IMR-90 (cell line): Measurements from ENCODE around the gene MAN1C1. TPM values are rescaled to one million over a fixed set of nuclear protein-coding genes. Genes with fewer than 3 reads are reported as not detected.

Experiments
- ATAC-seq: fragments of 200-7000 bp; cut with Tn5 transposase; 2 replicates; pipeline ENCODE4 v1.9.1; 2020; ENCODE audit warnings: low read depth, mild to moderate bottlenecking, moderate library complexity
- BruUV-seq: library from RNA; stranded (reverse); fragments of 400-500 nt; replicated peaks from 2 replicates; lab custom pipeline; 2021; lab: Mats Ljungman, UMichigan
- CTCF ChIA-PET: fragments of 300-600 bp; formaldehyde crosslinking; extraction: SDS; loops from one replicate; lab custom pipeline; 2021; ENCODE audit warnings: antibody characterized with exemption; lab: Yijun Ruan, JAX
- POLR2A ChIA-PET: fragments of 300-600 bp; sonication (Branson Sonifier 250); formaldehyde crosslinking; loops from one replicate; lab custom pipeline; 2022; ENCODE audit warnings: antibody characterized with exemption; ENCODE audit not compliant: unreplicated experiment; lab: Charles Lee
- DNase-seq: peaks from one replicate; pipeline ENCODE4 v3.0.0; 2013
- H2AFZ ChIP-seq: replicated peaks from 2 replicates; pipeline ENCODE3; 2013; ENCODE audit warnings: low read length, mild to moderate bottlenecking; ENCODE audit not compliant: poor library complexity
- H2AK5ac ChIP-seq: 2 replicates; pipeline ENCODE4 v1.6.1; 2013; ENCODE audit warnings: low read depth, low read length, inconsistent platforms
- H2AK9ac ChIP-seq: replicated peaks from 2 replicates; pipeline ENCODE3; 2013; ENCODE audit warnings: mild to moderate bottlenecking, low read depth, low read length, moderate library complexity; ENCODE audit not compliant: poor library complexity
- H2BK120ac ChIP-seq: 2 replicates; pipeline ENCODE4 v1.6.1; 2013; ENCODE audit warnings: low read depth, low read length, inconsistent platforms
- H2BK15ac ChIP-seq: 3 replicates; pipeline ENCODE4 v1.6.1; 2013; ENCODE audit warnings: low read depth, low read length, inconsistent platforms
- H2BK20ac ChIP-seq: 2 replicates; pipeline ENCODE4 v1.6.1; 2013; ENCODE audit warnings: low read depth, mild to moderate bottlenecking, inconsistent platforms, low read length, moderate library complexity
- H2BK5ac ChIP-seq: 2 replicates; pipeline ENCODE4 v1.6.1; 2013; ENCODE audit warnings: mild to moderate bottlenecking, low read depth, low read length, inconsistent platforms; ENCODE audit not compliant: poor library complexity, severe bottlenecking
- H3K14ac ChIP-seq: replicated peaks from 2 replicates; pipeline ENCODE4 v1.6.1; 2013; ENCODE audit warnings: low read depth, low read length, inconsistent platforms
- H3K18ac ChIP-seq: 2 replicates; pipeline ENCODE4 v1.6.1; 2013; ENCODE audit warnings: low read depth, low read length, control low read depth
- H3K23ac ChIP-seq: 2 replicates; pipeline ENCODE4 v1.6.1; 2013; ENCODE audit warnings: low read depth, low read length, inconsistent platforms
- H3K27ac ChIP-seq: 2 replicates; pipeline ENCODE4 v1.5.1; 2013; ENCODE audit warnings: mild to moderate bottlenecking, control low read depth, low read length; ENCODE audit not compliant: insufficient read depth
- H3K27me3 ChIP-seq: 2 replicates; pipeline ENCODE4 v1.6.1; 2013; ENCODE audit warnings: low read length; ENCODE audit not compliant: control insufficient read depth, insufficient read depth
- H3K36me3 ChIP-seq: 2 replicates; pipeline ENCODE4 v1.6.1; 2013; ENCODE audit warnings: low read length, mixed read lengths; ENCODE audit not compliant: control insufficient read depth, insufficient read depth
- H3K4ac ChIP-seq: 2 replicates; pipeline ENCODE4 v1.6.1; 2013; ENCODE audit warnings: low read depth, low read length, inconsistent platforms
- H3K4me1 ChIP-seq: 2 replicates; pipeline ENCODE4 v1.6.1; 2013; ENCODE audit warnings: low read length, mixed read lengths; ENCODE audit not compliant: control insufficient read depth, insufficient read depth
- H3K4me2 ChIP-seq: 2 replicates; pipeline ENCODE4 v1.6.1; 2013; ENCODE audit warnings: low read depth, mild to moderate bottlenecking, control low read depth, low read length, moderate library complexity
- H3K4me3 ChIP-seq: 2 replicates; pipeline ENCODE4 v1.5.1; 2013; ENCODE audit warnings: low read depth, mild to moderate bottlenecking, control low read depth, low read length, moderate library complexity; ENCODE audit not compliant: insufficient read depth
- H3K56ac ChIP-seq: 2 replicates; pipeline ENCODE4 v1.6.1; 2013; ENCODE audit warnings: low read length, inconsistent platforms; ENCODE audit not compliant: insufficient read depth; ENCODE audit errors: extremely low read depth
- H3K79me1 ChIP-seq, 2 experiments: 2 replicates each; pipeline ENCODE4 v1.6.1; 2013; ENCODE audit warnings: low read length in 2 of 2, inconsistent platforms in 1 of 2, low read depth in 1 of 2
- H3K9ac ChIP-seq: 2 replicates; pipeline ENCODE4 v1.6.1; 2013; ENCODE audit warnings: low read depth, low read length, control low read depth
- H3K9me1 ChIP-seq: 2 replicates; pipeline ENCODE4 v1.6.1; 2013; ENCODE audit warnings: low read length, inconsistent platforms; ENCODE audit not compliant: insufficient read depth
- H3K9me3 ChIP-seq: 2 replicates; pipeline ENCODE4 v1.6.1; 2013; ENCODE audit warnings: low read length; ENCODE audit not compliant: control insufficient read depth, insufficient read depth
- H4K20me1 ChIP-seq: 2 replicates; pipeline ENCODE4 v1.6.1; 2013; ENCODE audit warnings: low read length, inconsistent platforms; ENCODE audit not compliant: insufficient read depth
- H4K5ac ChIP-seq: 2 replicates; pipeline ENCODE4 v1.6.1; 2013; ENCODE audit warnings: mild to moderate bottlenecking, low read depth, low read length, control low read depth
- H4K8ac ChIP-seq, 2 experiments: 2 replicates each; pipeline ENCODE4 v1.6.1; 2013; ENCODE audit warnings: low read depth in 2 of 2, low read length in 2 of 2, control low read depth in 1 of 2, inconsistent platforms in 1 of 2
- H4K91ac ChIP-seq: 2 replicates; pipeline ENCODE4 v1.6.1; 2013; ENCODE audit warnings: low read depth, low read length, inconsistent platforms; ENCODE audit not compliant: insufficient read depth
- CEBPB ChIP-seq: IDR thresholded peaks from 2 replicates; pipeline ENCODE4 v1.6.1; 2012; ENCODE audit warnings: low read depth, low read length, improper control_type of control experiment
- CHD1 ChIP-seq: IDR thresholded peaks from 2 replicates; pipeline ENCODE4 v1.6.1; 2012; ENCODE audit warnings: low read depth, low read length, improper control_type of control experiment
- MAFK ChIP-seq: IDR thresholded peaks from 2 replicates; pipeline ENCODE4 v1.6.1; 2012; ENCODE audit warnings: low read depth, low read length, improper control_type of control experiment
- MAZ ChIP-seq: IDR thresholded peaks from 2 replicates; pipeline ENCODE4 v1.6.1; 2012; ENCODE audit warnings: low read depth, mild to moderate bottlenecking, low read length, improper control_type of control experiment, moderate library complexity, borderline replicate concordance
- NFE2L2 ChIP-seq: fragments of 150-350 bp; IDR thresholded peaks from 2 replicates; pipeline ENCODE4 v1.6.1; 2016; ENCODE audit warnings: low read depth, mild to moderate bottlenecking, low read length
- RFX5 ChIP-seq: IDR thresholded peaks from 2 replicates; pipeline ENCODE4 v1.8.0; 2012; ENCODE audit warnings: low read depth, mild to moderate bottlenecking, low read length, moderate library complexity
- SMC3 ChIP-seq: fragments of 150-350 bp; IDR thresholded peaks from 2 replicates; pipeline ENCODE4 v1.6.1; 2016; ENCODE audit warnings: low read depth, mild to moderate bottlenecking, antibody characterized with exemption, low read length, moderate library complexity
- WGBS, 2 experiments: methylation state at CpG; one replicate each; pipeline versions ENCODE4 v1.1.5 to v1.1.7; 2013; ENCODE audit warnings: missing lambda C conversion rate in 2 of 2; ENCODE audit not compliant: insufficient read length in 1 of 2; ENCODE audit errors: extremely low coverage in 2 of 2; 5-methylcytosine and 5-hydroxymethylcytosine counted together
- dilution Hi-C: fragments of 300-500 bp; cut with HindIII; formaldehyde crosslinking; loops from one replicate; pipeline ENCODE4 v1.14.3; 2018; ENCODE audit warnings: low sequenced_read_pairs; ENCODE audit not compliant: unreplicated experiment
- in situ Hi-C: fragments of 300-500 bp; cut with MboI; formaldehyde crosslinking; loops from 3 replicates; pipeline ENCODE4 v1.14.3; 2019; ENCODE audit warnings: low sequenced_read_pairs, inconsistent platforms, mixed read lengths
- intact Hi-C: fragments of 100-400 bp; cut with micrococcal nuclease; formaldehyde crosslinking; loops from 2 replicates; pipeline ENCODE4 v1.10.0; 2022
- polyA plus RNA-seq, 3 experiments: library from polyadenylated mRNA; depleted of rRNA; stranded (reverse); fragments of >200 nt; gene quantifications; 2 replicates each; pipeline ENCODE4 v1.2.3, GENCODE V29; 2012; ENCODE audit warnings: low replicate concordance in 1 of 3
- total RNA-seq: library from RNA; depleted of rRNA; stranded (reverse); fragments of >200 nt; gene quantifications from 2 replicates; pipeline ENCODE4 v1.2.3, GENCODE V29; 2012
- TF ChIP-seq, protein P1 (sequence below): fragments of 150-350 bp; IDR thresholded peaks from 2 replicates; pipeline ENCODE4 v1.6.1; 2016; ENCODE audit warnings: low read depth, mild to moderate bottlenecking, low read length, moderate library complexity, borderline replicate concordance
- TF ChIP-seq, protein P2 (sequence below): conservative IDR thresholded peaks from 2 replicates; pipeline ENCODE4 v1.5.1; 2012; ENCODE audit warnings: mild to moderate bottlenecking, low read depth, low read length, improper control_type of control experiment

The MAN1C1 gene
- total and polyA plus RNA-seq, 2 of the 4 experiments (the other 2 are of a cell fraction): 3.2 to 11.3 TPM

- TF ChIP-seq MAFK: no peak
These were observed 59.3 kb downstream of the MAN1C1 start (continued) for GRCh38 chr1:25675729-25676476.

DNA sequence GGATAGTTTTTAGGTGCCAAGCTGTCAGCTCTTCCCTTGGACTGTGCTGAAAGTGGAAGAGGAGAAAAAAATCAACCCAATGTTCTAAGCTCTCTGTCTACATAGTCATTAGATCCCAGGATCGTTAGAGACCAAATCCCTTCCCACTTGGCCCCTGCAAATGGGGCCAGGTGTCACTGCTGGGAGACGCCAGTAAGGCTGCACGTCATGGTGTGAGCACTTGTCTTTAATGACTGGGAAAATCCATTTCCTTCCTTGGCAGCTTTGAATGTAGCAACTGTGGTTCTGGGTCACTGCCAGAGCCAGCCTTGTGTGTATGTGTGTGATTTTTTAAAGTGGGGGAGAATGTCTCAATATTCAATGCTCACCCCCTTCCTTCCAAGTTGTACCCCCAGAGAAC lies 59.9 kb downstream of the MAN1C1 start:
- no peaks in the 10 kb centered on the region; the same call in 1 of the 2 replicates for H3K36me3 ChIP-seq
- H3K23ac ChIP-seq: no peak overlapping the region
- CTCF ChIA-PET: no interaction called here
- H3K18ac ChIP-seq: no peak overlapping the region
- no CpG with 5 or more reads among the region's 3 CpGs for WGBS, 2 experiments
- peak overlapping the region; percentile 44; the same call in 1 of the 2 replicates for H2AK5ac ChIP-seq
- ATAC-seq: peak; percentile 25; the same call in 1 of the 2 replicates
- no peak overlapping the region for H3K4ac ChIP-seq
- H4K5ac ChIP-seq: no peak overlapping the region
- peaks cover 0 to 6% of the 10 kb centered on the region in 2 experiments; a peak in 2 of 4 replicates for H3K79me1 ChIP-seq
- BruUV-seq: no TSS peak
- no peak overlapping the region; the same call in 1 of the 2 replicates for H3K14ac ChIP-seq
- no peak overlapping the region for H3K4me3 ChIP-seq
- intact Hi-C loops: no loop called here
- peaks cover 13% of the 10 kb centered on the region; the same call in 1 of the 2 replicates for H4K20me1 ChIP-seq
- no peak overlapping the region for H2BK20ac ChIP-seq
- no peak overlapping the region for H4K8ac ChIP-seq
- H3K27ac ChIP-seq: no peak overlapping the region
- H3K4me1 ChIP-seq: peaks cover 12% of the 10 kb centered on the region; the same call in 1 of the 2 replicates
- H3K9ac ChIP-seq: no peak overlapping the region
- POLR2A ChIA-PET: no interaction called here
- H3K56ac ChIP-seq: no peak overlapping the region
- H2BK120ac ChIP-seq: 0 out of 2 replicates have a peak overlapping the region, but pooled peaks have one; percentile 30
- no peak overlapping the region for H4K91ac ChIP-seq
- DNase-seq: peak; percentile 46
- H2AK9ac ChIP-seq: no peak overlapping the region
- H2BK5ac ChIP-seq: no peak overlapping the region
- no peak overlapping the region for H3K4me2 ChIP-seq
- H3K27me3 ChIP-seq: peaks cover 1% of the 10 kb centered on the region; the same call in 1 of the 2 replicates
- TF ChIP-seq, protein P1, sequence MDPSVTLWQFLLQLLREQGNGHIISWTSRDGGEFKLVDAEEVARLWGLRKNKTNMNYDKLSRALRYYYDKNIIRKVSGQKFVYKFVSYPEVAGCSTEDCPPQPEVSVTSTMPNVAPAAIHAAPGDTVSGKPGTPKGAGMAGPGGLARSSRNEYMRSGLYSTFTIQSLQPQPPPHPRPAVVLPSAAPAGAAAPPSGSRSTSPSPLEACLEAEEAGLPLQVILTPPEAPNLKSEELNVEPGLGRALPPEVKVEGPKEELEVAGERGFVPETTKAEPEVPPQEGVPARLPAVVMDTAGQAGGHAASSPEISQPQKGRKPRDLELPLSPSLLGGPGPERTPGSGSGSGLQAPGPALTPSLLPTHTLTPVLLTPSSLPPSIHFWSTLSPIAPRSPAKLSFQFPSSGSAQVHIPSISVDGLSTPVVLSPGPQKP: no peak
- TF ChIP-seq CEBPB (no peak), RFX5 (no peak), MAZ (no peak), CHD1 (no peak), SMC3 (no peak), NFE2L2 (no peak)
- TF ChIP-seq, protein P2, sequence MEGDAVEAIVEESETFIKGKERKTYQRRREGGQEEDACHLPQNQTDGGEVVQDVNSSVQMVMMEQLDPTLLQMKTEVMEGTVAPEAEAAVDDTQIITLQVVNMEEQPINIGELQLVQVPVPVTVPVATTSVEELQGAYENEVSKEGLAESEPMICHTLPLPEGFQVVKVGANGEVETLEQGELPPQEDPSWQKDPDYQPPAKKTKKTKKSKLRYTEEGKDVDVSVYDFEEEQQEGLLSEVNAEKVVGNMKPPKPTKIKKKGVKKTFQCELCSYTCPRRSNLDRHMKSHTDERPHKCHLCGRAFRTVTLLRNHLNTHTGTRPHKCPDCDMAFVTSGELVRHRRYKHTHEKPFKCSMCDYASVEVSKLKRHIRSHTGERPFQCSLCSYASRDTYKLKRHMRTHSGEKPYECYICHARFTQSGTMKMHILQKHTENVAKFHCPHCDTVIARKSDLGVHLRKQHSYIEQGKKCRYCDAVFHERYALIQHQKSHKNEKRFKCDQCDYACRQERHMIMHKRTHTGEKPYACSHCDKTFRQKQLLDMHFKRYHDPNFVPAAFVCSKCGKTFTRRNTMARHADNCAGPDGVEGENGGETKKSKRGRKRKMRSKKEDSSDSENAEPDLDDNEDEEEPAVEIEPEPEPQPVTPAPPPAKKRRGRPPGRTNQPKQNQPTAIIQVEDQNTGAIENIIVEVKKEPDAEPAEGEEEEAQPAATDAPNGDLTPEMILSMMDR: no peak
- no peak overlapping the region for H2AFZ ChIP-seq
- in situ Hi-C loops: no loop called here
- no peak overlapping the region for H2BK15ac ChIP-seq
- peaks cover 10% of the 10 kb centered on the region; the same call in 1 of the 2 replicates for H3K9me3 ChIP-seq
- H3K9me1 ChIP-seq: peaks cover 15% of the 10 kb centered on the region
- dilution Hi-C loops: no loop called here
